NB4 (cell line): ENCODE measurements around the gene ZNF157.

Experiments used
- DNase-seq: peaks from one replicate; pipeline ENCODE4 v3.0.0; 2010; ENCODE audit warnings: low read depth
- H3K4me3 ChIP-seq: one replicate; pipeline ENCODE4 v1.5.1; 2011; ENCODE audit warnings: mild to moderate bottlenecking, low read depth, low read length, moderate library complexity
- CTCF ChIP-seq: IDR thresholded peaks from one replicate; pipeline ENCODE4 v1.5.1; 2012; ENCODE audit warnings: low read depth, low read length
- MYC ChIP-seq: IDR thresholded peaks from 2 replicates; pipeline ENCODE4 v1.6.1; 2011; ENCODE audit warnings: low read depth, low read length
- POLR2A ChIP-seq: IDR thresholded peaks from 2 replicates; pipeline ENCODE4 v1.6.1; 2011; ENCODE audit warnings: mild to moderate bottlenecking; ENCODE audit not compliant: insufficient read length; ENCODE audit errors: extremely low read depth
- TF ChIP-seq, protein P1 (sequence below): IDR thresholded peaks from 2 replicates; pipeline ENCODE4 v1.6.1; 2011; ENCODE audit warnings: low read depth, low read length

The ZNF157 gene

DNA sequence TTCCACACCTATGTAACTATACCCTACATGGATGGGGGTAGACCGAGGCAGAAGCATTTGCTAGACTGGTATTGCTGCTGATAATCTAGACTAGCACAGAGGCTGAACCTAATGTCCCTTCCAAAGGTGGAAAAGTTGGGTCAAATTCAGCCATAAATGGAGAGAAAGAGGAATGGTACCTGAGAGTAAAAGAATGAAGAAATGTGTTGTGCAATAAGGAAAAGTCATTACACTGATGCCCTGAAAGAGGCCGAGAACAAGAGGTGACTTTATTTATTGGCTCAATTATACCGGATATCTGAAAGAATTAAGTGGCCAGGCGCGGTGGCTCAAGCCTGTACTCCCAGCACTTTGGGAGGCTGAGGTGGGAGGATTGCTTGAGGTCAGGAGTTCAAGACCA, 60.5 kb downstream of the ZNF157 start:
- no peak overlapping the region for H3K4me3 ChIP-seq
- no peak for DNase-seq
- TF ChIP-seq MYC, result no peak
- TF ChIP-seq, protein P1, sequence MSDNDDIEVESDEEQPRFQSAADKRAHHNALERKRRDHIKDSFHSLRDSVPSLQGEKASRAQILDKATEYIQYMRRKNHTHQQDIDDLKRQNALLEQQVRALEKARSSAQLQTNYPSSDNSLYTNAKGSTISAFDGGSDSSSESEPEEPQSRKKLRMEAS, result no peak
- TF ChIP-seq CTCF, result no peak

- no peak for DNase-seq
- TF ChIP-seq MYC, result no peak
- no peak for TF ChIP-seq CTCF
- TF ChIP-seq, protein P1, result no peak
- no peak for TF ChIP-seq POLR2A
- no peak overlapping the region for H3K4me3 ChIP-seq
These were observed 76.1 kb downstream of the ZNF157 start for GRCh38 chrX:47446431-47446830.

GRCh38 chrX:47446971-47447370, 76.6 kb downstream of the ZNF157 start:
- no peak for DNase-seq
- TF ChIP-seq, protein P1, result no peak
- no peak for TF ChIP-seq MYC
- TF ChIP-seq CTCF, result no peak
- TF ChIP-seq POLR2A, result no peak
- no peak overlapping the region for H3K4me3 ChIP-seq

GRCh38 chrX:47447607-47448006, 77.2 kb downstream of the ZNF157 start:
- H3K4me3 ChIP-seq, result no peak overlapping the region
- TF ChIP-seq POLR2A (no peak), CTCF (no peak), MYC (no peak)
- TF ChIP-seq, protein P1, result no peak
- no peak for DNase-seq

DNA sequence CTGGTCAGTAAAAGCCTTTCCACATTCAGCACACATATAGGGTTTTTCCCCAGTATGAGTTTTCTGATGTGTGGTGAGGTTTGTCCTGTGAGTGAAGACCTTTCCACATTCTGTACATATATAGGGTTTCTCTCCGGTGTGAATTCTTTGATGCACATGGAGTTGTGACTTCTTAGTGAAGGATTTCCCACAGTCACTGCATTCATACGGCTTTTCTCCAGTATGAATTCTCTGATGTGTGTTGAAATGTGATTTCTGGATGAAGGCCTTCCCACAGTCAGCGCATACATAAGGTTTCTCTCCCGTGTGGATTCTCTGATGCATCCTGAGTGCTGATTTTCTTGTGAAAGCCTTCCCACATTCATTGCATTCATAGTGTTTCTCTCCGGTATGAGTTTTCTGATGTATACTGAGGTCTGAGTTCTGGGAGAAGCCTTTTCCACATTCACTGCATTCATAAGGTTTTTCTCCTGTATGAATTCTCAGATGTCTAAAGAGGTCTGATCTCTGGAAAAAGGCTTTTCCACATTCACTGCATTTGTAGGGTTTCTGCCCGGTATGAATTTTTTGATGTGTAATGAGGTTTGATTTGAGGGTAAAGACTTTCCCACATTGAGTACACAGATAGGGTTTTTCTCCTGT, 77.9 kb downstream of the ZNF157 start:
- no peak overlapping the region for H3K4me3 ChIP-seq
- no peak for DNase-seq
- no peak for TF ChIP-seq CTCF
- TF ChIP-seq, protein P1, result no peak
- no peak for TF ChIP-seq MYC
- no peak for TF ChIP-seq POLR2A

DNA sequence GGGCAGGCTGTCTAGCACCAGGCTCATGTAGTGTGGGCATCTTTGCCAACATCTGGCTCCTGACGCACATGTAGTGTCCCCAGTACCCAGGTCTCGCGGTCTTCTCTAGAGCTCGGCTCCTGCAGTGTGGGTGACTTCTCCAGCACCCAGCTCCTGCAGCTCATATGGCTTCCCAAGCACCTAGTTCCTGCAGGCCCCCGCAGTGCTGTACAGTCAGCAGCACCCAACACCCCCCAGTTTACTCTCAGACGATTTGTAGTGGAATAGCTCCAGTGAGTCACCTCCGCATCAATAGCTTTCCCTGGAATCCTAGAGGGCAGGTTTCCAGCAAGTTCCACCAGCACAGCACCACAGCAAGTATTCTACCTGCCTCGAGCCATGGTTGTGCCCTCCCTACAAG, 81.7 kb downstream of the ZNF157 start:
- TF ChIP-seq MYC (no peak), POLR2A (no peak), CTCF (no peak)
- TF ChIP-seq, protein P1, result no peak
- DNase-seq, result no peak
- H3K4me3 ChIP-seq, result no peak overlapping the region
